ENCODE measurements around the gene KL. TPM values are rescaled to one million over a fixed set of nuclear protein-coding genes. Genes with fewer than 3 reads are reported as not detected.
A peak's percentile ranks its signal among the peaks of the same experiment; 100 is the strongest.

The KL gene
- total RNA-seq, 4 donors from 2014 or later = 1.3 to 1.6 (median 1.4) TPM

DNA sequence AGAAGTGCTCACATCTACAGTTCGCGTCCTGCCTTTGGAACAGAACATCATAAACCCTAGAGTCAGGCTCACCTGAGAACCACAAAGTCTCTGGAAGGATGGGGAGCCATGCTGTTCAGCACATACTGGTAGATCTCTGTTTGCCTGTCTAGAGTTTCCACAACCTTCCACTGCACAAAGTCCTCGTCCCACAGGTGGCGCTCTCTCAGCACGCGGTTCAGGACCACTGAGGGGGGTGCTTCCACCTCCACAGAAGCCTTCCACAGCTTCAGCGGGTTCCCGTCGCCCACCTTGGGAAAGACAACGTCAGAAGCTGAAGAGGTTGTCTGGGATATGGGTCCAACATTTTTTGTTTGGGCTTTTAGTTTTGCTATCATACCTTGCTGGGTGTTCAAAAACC, 93.6 kb downstream of the KL start:
- ATAC-seq = no peak

DNA sequence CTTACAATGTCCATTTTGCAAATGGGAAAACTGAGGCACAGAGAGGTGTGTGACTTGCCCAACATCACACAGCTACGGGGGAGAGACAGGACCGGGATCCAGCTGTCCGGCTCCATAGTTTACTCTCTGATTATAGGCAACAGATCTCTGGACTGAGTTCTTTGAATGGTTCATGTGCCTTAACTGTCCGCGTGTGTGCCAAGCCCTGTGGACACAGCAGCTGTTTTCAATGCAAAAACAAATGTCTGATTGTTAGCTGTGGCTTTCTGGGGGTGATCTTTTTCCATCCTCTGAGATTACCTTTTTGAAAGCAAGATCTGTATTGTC, 94.1 kb downstream of the KL start:
- Histone ChIP-seq H3K27me3 (no peaks in the 10 kb centered on the region), H3K9me3 (no peaks in the 10 kb centered on the region), H3K4me1 (peaks cover 24 to 26% of the 10 kb centered on the region in 2 donors), H3K36me3 (peaks cover 0 to 37% of the 10 kb centered on the region in 2 donors), H3K27ac (peak overlapping the region; percentile 11 to 70 (median 51)), H3K4me3 (no peak overlapping the region)
- DNase-seq (no peak), ATAC-seq (no peak)
- in situ Hi-C loops (cut with MboI; ENCODE audit: low sequenced_read_pairs in 4 of 4) (no loop called here), intact Hi-C loops (cut with DNase I; ENCODE audit: low total_unique reads) (no loop called here)
- TF ChIP-seq, protein P1, sequence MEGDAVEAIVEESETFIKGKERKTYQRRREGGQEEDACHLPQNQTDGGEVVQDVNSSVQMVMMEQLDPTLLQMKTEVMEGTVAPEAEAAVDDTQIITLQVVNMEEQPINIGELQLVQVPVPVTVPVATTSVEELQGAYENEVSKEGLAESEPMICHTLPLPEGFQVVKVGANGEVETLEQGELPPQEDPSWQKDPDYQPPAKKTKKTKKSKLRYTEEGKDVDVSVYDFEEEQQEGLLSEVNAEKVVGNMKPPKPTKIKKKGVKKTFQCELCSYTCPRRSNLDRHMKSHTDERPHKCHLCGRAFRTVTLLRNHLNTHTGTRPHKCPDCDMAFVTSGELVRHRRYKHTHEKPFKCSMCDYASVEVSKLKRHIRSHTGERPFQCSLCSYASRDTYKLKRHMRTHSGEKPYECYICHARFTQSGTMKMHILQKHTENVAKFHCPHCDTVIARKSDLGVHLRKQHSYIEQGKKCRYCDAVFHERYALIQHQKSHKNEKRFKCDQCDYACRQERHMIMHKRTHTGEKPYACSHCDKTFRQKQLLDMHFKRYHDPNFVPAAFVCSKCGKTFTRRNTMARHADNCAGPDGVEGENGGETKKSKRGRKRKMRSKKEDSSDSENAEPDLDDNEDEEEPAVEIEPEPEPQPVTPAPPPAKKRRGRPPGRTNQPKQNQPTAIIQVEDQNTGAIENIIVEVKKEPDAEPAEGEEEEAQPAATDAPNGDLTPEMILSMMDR (IDR thresholded peaks at IDR 0.05 in 4 of 5, conservative IDR thresholded peaks at IDR 0.05 in 1 of 5) = no peak
- no peak for TF ChIP-seq POLR2A (IDR thresholded peaks at IDR 0.05)

More for the DNA sequence above, 93.6 kb downstream of the KL start:
- H3K27me3 ChIP-seq = no peaks in the 10 kb centered on the region
- no peaks in the 10 kb centered on the region for H3K9me3 ChIP-seq
- TF ChIP-seq, protein P1 (IDR thresholded peaks at IDR 0.05 in 4 of 5, conservative IDR thresholded peaks at IDR 0.05 in 1 of 5) = no peak
- H3K36me3 ChIP-seq = peaks cover 0 to 42% of the 10 kb centered on the region in 2 donors
- peak overlapping the region in 3 of 4 donors; percentile 11 to 70 (median 60) for H3K27ac ChIP-seq
- H3K4me3 ChIP-seq = no peak overlapping the region
- peaks cover 24 to 26% of the 10 kb centered on the region in 2 donors for H3K4me1 ChIP-seq
- intact Hi-C loops (cut with DNase I; ENCODE audit: low total_unique reads) = no loop called here
- no peak for DNase-seq
- in situ Hi-C loops (cut with MboI; ENCODE audit: low sequenced_read_pairs in 4 of 4) = no loop called here

DNA sequence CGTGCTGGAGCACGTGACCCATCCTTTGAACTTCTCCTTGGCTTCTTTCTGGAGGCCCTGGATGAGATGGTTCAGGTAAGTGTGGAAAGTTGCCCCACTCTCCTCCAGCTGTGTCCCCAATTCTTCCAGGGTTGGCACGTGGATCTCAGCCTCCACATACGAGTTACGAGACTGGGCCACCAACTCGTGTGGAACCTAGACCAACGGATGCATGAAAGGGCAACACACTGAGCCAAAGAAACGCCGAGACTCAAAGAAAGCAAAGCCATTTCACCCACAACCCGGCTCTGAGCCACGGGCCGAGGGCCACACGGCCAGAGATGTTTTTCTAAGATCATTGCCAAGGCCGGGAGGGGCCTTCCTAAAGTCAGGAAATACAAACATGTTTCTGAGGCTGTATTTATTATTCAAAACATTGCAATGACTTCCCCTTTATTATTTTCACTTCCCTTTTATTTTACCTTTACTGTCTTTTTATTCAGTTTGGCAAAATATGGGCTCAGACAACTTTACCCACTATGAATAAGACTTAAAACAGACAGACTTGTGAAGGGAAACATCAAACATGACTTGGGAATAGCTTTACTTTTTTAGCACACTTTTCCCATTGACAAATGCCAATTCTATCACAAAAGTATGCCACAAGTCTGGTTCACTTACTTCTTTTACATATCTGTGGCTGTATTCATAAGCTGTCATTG, 94.6 kb downstream of the KL start:
- Histone ChIP-seq H3K27me3 (no peaks in the 10 kb centered on the region), H3K4me1 (peaks cover 24 to 26% of the 10 kb centered on the region in 2 donors), H3K4me3 (no peak overlapping the region), H3K9me3 (no peaks in the 10 kb centered on the region), H3K27ac (peak overlapping the region; percentile 11 to 70 (median 51)), H3K36me3 (peaks cover 0 to 32% of the 10 kb centered on the region in 2 donors)
- in situ Hi-C loops (cut with MboI; ENCODE audit: low sequenced_read_pairs in 4 of 4) = no loop called here
- TF ChIP-seq, protein P1 (IDR thresholded peaks at IDR 0.05 in 4 of 5, conservative IDR thresholded peaks at IDR 0.05 in 1 of 5) = no peak
- TF ChIP-seq POLR2A (IDR thresholded peaks at IDR 0.05) = no peak
- DNase-seq (peak in 1 of 2 donors; percentile 35), ATAC-seq (no peak)
- intact Hi-C loops (cut with DNase I; ENCODE audit: low total_unique reads) = no loop called here

DNA sequence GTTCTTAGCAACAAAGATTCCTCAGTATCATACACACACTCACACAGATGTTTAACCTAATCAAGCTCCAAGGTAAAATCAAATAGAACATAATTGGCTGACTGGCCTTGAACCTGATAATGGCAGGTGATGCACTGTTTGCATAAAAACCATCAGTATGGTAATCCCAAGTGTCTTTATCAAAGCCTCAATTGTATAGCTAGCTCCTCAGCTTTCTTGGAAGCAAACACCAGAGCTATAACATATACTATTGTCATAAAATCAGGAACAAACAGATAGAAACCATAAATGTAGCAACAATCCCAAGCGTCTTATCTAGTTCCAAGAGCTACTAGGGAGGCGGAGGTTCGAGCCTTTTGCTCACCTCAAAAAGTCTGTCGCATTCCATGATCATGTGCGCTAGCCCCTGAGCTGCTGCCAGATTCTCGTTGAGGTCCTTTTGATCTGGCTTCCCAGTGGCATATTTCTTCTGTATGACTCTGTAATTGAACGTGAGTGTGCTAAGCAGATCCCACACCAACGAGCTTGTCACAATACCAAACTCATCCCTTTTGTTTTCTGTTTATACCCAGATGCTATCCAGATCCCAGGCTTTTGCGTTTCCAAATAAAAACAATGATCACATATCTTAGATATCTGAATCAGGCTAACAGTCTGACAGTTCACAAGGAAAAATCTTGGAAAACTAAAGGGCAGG, 95.3 kb downstream of the KL start:
- intact Hi-C loops (cut with DNase I; ENCODE audit: low total_unique reads) (no loop called here), in situ Hi-C loops (cut with MboI; ENCODE audit: low sequenced_read_pairs in 4 of 4) (no loop called here)
- Histone ChIP-seq H3K4me1 (peaks cover 24 to 26% of the 10 kb centered on the region in 2 donors), H3K27me3 (no peaks in the 10 kb centered on the region), H3K9me3 (no peaks in the 10 kb centered on the region), H3K4me3 (no peak overlapping the region), H3K27ac (peak overlapping the region; percentile 42 to 70 (median 52)), H3K36me3 (peaks cover 0 to 27% of the 10 kb centered on the region in 2 donors)
- TF ChIP-seq POLR2A (IDR thresholded peaks at IDR 0.05) = no peak
- TF ChIP-seq, protein P1 (IDR thresholded peaks at IDR 0.05 in 4 of 5, conservative IDR thresholded peaks at IDR 0.05 in 1 of 5) = no peak
- no peak for DNase-seq
- ATAC-seq = no peak

All from gastrocnemius medialis (tissue), 4 donors.